ENCODE data around the gene STAMBP.
A peak's percentile ranks its signal among the peaks of the same experiment; 100 is the strongest.
"Not testable (repeated sequence)": the region's sequence is repeated elsewhere in the genome, so short reads cannot be mapped to it uniquely, and the experiment has no call there.

The STAMBP gene

DNA sequence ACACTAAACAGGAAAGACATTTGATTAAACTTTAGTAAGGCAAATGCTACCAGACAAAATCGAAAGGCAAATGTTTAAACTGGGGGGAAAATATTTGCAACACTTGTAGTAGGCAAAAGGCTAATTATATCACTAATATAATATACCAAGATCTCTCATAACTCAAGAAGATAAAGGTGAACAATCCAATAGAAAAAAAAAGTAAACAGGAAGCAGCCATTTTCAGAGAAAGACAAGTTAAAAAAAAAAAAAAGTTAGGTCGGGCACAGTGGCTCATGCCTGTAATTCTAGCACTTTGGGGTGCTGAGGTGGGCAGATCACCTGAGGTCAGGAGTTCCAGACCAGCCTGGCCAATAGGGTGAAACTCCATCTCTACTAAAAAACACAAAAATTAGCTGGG lies 59.6 kb downstream of the STAMBP start:
- no peak for DNase-seq

DNA sequence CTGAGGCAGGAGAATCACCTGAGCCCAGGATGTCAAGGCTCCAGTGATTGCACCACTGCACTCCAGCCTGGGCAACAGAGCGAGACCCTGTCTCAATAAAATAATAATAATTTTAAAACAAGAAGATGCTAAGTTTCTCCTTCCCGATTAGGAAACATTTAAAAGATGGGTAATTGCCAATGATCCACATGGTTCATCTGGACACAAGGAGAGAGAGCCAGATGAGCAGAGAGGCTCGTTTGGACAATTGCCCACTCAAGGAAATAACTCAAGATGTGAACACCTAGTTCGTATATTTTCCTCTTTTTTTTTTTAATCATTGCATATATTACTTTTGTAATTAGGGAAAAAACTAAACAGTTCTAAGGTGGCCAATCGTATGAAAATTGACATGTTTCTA lies 60.4 kb downstream of the STAMBP start:
- no peak for DNase-seq

DNA sequence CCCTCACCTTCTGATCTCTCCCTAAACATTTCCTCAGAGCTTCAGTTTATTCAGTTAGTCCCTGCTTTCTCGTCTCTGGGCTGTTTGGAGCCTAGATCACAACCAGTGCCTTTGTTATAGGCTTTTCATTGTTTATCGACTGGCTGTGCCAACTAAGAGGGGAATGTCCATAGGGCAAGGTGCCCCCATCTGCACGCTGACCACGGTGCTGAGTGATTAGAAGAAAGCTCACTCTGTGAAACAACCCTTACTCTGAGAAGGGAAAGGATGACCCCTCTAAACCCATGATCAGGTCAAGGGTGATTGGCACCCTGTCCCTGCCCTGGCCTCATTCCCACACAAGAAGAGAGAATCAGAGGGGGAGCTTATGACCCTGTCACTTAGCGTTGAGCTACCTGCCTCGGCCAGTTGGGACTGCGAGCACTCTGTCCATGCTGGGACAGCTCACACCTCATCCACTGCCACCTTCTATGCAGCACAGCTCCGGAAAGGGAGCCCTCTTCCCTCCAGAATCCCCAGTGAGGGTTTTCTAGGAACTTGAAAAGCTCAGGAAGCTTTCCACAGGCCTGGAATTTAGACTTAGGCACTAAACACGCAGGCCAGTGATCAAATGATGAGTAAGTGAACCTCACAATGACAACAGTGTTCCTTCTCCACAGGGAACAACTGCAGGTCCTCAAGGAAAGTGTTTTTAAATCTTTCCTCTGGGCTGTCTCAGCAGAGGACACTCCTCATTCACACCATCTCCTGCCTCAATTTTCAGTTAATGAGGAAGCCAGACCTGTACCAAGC lies 61.7 kb downstream of the STAMBP start:
- no peak for DNase-seq

DNA sequence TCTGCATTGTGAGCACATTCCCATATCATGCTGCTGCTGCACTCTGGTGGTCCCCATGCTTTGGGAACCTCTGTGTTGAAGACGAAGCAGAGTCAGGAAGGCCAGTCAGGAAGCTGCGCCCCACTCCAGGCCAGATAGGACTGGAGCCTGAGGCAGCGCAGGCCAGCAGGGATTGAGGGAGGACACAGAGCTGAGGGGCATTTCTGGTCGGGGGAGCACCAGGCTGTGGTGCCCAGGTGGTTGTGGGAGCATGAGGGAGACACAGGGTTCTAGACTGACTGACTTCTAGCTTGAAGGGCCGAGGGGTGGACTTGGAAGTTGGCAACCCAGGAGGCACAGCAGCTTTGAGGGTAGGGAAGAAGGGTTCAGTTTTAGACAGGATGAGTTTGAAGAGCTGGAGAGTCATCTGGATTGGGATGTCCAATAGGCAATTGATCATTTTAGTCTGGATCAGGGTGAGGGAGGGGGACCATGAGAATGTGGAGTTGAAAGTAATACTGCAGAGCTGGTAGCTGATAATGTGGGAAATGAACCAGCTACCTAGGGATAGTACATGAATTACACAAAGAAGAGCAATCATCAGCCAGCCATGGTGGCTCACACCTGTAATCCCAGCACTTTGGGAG lies 62.6 kb downstream of the STAMBP start:
- DNase-seq, result no peak

DNA sequence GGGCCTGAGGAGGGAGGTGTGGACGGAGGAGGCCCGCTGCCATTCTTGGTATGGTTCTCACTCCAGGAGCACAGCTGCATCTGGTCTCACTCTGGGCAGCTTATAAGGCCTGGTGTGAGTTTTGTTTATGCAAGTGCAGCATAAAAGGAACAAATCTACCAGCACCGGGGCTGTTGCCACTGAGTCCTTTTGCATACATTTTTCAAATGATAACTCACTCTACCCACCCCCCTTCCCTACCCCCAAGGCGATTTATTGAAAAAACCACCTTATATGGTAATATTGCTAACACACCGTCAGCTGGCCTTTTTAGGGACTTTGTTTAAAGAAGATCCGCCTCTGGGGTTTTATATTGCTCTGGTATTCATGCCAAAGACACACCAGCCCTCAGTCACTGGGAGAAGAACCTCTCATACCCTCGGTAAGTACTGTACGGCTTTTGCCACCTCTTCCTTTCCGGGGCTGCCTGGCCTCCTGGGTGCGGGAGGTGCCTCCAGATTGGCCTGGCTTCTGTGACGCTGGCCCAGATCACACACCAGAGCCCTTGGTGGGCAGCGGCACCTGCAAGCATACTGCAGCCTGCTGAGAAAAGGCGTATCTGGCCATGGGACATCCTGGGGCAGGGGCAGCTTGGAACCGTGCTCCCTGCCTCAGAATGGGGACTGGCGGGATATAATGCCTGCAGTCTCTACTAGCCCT lies 64.0 kb downstream of the STAMBP start, which contains the start of gene ACTG2:
TSS of gene ACTG2 (plus strand) at position 378 of the 699 bp plus-strand sequence. CDS start 8,304 bp downstream, outside the sequence.
- DNase-seq, result no peak

DNA sequence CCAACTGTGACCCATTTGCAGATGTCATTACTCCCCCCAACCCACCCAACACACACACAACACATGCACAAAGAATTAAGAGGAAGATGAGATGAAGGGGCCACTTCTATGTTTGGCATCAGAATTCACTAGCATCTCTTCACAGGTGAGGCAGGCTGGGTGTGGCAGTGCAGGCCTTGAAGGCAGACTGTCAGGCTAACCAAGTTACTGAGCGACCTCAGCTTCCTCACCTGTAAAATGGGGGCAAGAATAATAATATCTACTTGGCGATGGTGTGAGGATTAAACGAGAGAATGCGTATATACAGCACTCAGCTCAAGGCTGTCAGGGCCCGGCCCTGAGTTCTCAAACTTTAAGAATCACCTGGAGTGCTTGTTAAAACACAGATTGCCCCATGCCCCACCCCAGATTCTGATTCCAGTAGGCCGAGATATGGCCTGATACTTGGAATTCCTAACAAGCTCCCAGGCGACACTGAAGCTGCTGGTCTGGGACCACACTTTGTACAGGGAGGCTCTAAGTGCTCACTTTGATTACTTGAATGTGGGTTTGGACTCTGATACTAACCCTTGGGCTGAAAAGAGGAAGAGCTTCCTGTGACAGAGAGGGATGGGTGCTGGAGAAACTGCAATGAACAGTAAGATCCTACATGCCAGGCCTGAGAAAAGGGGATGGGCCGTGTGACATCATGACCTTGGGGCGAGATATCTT lies 65.2 kb downstream of the STAMBP start:
- no peak for DNase-seq

DNA sequence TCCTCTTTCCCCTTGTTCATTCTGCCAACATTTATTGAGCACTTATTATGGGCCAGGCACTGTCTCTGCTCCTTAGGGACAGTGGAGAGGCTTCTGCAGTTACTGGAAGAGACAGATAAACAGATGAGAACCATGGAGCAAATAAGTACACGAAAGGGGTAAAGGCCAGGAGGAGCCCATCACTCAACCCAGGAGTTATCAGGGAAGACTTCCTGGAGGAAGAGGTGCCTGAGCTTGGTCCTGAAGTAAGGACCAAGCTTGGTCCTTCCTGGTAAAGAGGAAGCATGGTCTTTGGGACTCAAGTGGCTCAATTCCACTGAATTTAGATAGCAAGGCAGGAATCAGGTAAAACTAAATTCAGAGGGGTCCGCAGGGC lies 65.7 kb downstream of the STAMBP start:
- no peak for DNase-seq

DNA sequence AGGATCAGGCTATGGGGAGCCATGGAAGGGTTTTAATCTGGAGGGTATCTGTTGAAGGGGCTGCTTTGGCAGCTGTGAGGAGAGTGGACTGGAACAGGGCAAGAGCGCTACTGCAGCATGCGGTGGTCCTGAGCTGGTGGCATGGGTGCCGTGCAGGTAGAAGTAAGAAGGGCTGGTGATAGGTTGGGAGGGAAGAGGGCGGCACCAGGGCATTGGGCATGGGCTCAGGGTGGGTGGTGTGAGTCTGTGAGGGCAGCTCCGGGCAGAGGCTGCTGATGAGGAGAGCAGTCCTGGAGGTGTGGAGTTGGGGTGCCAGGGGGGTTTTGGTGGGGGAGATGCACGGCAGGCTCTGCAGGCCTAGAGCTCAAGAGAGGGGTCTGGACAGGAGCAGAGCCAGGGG lies 66.1 kb downstream of the STAMBP start:
- DNase-seq, result no peak

DNA sequence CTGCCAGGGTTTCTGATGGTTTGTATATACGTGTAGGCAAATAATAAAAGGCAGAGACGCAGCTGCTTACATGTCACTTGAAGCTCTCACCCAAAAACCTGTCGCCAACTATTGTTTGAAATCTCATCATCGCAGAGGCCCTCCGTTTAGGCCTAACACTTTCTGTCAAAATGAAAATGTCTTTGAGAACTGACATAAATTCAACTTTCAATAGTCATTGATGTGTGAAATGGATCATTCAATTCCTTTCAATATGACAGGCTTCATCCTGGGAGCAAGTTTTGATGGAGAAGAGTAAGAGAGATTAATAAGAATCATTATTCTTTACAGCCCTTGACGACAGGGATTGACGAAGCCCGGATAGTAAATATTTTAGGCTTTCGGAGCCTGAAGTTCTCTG lies 66.7 kb downstream of the STAMBP start:
- no peak for DNase-seq

DNA sequence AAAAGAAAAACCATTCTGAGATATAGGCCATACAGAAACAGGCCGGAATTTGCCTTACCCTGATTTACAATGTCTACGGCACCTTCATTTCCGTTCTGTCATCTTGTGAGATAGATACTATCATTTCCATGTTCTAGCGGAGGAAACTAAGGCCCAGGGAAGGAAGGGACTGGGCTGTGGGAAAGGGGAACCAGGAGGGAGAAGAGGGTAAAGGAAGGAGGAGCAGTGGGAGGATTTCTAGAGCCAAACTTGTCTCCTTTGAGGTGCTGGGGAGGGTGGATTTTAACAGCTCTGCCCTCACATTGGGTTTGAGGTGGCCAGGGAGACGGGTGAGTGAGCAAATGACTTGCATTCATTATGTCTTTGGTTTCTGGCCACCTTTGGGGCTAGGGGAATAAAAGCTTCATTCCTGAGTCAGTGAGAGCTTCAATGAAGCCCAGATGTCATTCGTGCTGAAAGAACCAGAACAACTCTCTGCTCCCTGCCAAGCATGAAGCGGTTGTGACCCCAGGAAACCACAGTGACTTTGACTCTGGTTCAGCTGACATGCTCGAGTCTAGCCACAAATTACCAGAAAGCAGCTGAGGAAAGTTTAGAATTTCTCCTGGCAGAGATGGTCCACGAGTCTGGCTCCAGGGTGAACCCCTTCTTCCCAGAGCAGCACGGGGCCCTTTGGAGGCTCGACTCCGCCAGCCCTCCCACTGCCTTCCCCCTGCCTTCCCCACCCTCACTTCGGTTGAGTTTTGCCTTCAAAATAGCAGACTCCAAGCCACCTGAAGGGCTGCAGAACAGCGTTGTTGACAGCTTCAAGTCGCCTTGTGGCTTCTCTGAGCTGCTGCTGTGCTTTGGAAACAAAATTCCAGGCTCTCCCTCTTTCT lies 67.8 kb downstream of the STAMBP start:
- DNase-seq, result peak; percentile 28 to 34

DNA sequence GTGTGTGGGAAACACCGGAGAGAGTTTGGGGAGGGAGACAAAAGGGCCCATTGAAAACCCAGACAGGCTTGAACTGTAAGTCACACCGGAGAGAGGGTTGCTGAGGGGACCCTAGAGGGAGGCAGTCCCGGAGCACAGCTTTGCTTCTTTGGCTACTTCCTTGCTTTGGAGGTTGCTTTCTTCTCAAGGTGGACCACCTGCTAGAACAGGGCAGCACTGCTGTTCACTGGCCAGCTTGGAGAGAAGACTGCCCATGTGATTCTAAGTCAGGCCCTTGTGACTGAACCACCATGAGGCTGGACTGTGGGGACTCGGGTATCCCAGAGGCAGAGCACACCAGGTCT lies 68.5 kb downstream of the STAMBP start:
- no peak for DNase-seq

DNA sequence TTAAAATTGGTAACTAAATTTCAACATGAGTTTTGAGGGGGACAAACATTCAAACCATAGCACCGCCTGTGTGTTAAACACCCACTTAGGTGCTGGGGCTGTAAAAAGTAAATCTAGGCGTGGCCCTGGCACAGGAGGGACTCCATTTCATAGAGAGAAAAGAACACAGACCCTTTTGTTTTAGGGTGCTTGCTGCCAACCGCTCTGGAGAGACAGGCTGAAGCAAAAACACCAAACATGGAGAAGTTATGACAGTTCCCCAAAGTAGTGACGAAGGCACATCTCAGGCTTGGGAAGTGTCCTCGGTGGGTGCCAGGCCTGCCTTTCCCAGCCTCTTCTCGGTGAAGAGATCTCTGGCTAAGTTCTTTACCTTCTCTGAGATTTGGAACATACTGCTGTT lies 69.2 kb downstream of the STAMBP start:
- DNase-seq, result no peak

DNA sequence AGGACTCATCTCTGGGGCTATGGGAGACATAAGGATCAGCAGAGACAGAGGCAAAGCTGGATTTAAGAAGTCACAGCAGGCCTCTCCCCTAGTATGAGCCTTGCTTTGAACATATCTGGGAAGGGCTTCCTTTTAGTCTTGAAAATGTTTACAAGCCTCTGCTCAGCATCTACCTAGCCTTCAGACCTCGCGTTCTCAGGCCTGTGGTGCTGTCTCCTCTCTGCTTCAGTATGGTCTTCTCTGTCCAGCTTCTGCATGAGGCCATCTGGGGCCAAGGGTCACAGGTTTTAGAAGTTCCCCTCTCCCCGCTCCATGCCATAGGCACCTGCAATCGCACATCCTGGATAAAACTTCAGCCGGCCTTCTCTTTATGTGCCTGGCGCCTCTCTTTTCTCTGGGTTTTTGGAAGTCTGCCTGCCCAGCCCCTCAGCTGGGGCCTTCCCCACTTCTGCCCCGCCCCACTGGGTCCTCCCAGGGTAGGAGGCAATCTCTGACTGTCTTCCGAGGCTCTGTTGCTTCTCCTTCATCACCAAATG lies 71.1 kb downstream of the STAMBP start:
- DNase-seq, result no peak

DNA sequence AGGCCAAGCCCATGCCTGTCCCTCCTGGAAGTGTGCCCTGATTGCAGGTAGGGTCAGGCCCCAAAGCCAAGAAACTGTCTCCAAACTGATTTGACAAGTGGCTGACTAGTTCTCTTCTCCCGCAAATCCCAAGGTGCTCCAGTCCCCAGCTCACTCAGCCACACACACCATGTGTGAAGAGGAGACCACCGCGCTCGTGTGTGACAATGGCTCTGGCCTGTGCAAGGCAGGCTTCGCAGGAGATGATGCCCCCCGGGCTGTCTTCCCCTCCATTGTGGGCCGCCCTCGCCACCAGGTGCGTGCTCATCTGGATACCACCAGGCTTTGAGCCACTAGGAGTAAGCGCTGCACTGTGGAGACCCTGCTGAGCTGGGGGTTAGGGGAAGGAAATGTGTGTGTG lies 72.4 kb downstream of the STAMBP start:
- DNase-seq, result no peak

DNA sequence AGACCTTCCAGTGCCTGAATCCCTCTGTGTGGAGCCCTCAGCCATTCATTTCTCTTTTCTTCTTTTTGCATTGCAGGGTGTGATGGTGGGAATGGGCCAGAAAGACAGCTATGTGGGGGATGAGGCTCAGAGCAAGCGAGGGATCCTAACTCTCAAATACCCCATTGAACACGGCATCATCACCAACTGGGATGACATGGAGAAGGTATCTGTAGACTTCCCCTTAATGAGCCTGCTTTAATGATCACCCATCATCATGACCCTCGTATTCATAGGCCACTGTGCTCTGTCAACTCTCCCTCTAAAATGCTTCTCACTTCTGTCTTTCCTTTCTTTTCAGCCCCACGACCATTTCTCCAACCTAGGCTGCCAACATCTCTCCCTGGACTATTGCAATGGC lies 73.5 kb downstream of the STAMBP start:
- no peak for DNase-seq

DNA sequence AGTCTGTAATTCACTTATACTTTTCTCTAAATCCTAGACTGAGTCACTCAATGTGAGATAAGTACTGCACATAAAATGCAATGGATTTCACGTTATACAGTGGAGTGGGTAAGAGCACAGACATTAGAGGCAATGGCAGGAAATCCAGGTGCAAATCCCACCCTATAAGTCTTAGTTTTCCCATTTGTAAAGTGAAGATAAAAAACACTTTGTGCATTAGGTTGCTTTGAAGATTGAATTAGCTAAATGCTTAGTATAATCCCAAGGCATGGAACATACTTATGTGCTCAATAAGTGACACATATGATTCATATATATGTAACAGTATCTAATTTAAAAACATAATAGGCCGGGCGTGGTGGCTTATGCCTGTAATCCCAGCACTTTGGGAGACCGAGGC lies 74.6 kb downstream of the STAMBP start:
- DNase-seq, result no peak

DNA sequence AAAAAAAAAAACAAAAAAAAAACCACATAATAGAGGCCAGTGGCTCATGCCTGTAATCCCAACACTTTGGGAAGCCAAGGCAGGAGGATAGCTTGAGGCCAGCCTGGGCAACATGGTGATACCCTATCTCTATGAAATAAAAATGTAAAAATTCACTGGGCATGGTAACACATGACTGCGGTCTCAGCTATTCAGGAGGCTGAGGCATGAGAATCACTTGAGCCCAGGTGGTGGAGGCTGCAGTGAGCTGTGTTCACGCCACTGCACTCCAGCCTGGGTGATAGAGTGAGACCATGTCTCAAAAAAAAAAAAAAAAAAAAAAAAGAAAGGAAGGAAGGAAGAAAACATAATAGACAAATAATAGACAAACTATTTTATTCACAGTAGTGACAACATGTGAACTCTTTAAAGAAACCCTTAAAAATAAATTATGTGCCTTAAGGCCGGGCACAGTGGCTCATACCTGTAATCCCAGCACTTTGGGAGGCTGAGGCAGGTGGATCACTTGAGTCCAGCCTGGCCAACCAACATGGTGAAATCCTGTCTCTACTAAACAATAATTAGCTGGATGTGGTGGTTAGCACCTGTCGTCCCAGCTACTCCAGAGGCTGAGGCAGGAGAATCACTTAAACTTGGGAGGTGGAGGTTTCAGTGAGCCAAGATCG lies 75.3 kb downstream of the STAMBP start:
- DNase-seq, result not testable (repeated sequence)

DNA sequence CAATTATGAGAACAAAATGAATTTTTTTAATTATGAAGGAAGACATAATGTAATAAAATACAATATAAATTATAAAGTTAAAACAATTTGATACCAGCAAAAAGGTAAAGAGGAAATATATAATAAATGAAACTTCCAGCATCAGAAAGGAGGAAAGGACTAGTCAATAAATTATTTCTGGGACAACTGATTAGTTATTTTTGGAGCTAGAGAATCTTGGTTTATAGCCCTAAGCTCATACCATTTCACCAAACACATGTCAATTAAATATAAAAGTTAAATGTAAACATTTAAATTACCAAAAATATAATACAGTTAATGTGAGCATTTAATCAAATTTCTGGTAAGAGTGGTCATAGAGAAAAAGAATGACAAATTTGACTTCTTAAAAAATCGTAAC lies 76.2 kb downstream of the STAMBP start:
- DNase-seq, result no peak

DNA sequence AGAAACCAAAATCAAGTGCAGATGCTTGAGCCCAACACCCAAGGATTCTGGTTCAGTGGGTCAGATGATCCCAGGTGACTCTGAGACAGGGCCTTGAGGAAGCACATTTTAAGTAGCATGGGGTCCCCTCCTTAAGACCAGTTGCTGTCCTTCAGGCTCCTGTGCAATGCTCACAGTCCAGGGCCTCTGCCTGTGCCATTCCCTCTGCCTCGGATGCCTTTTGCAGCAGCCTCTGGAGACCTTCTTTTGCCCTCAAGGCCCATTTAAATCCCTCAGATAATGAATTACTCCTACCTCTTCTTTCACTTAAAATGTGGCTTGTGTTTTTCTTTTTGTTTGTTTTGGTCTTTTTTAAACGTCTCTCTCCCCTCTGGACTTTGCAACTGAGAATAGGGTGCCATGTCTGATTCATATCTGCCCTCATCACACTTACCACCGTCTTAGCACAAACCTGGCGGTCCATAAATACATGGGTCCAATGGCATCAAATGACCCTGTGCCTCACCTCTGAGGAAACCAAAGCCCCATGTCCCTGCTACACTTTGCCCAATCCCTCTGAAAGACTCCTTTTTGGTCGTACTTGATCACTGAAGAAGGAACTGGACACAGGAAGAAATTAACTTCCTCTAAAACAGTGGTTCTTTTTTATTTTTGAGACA lies 78.2 kb downstream of the STAMBP start:
- no peak for DNase-seq

DNA sequence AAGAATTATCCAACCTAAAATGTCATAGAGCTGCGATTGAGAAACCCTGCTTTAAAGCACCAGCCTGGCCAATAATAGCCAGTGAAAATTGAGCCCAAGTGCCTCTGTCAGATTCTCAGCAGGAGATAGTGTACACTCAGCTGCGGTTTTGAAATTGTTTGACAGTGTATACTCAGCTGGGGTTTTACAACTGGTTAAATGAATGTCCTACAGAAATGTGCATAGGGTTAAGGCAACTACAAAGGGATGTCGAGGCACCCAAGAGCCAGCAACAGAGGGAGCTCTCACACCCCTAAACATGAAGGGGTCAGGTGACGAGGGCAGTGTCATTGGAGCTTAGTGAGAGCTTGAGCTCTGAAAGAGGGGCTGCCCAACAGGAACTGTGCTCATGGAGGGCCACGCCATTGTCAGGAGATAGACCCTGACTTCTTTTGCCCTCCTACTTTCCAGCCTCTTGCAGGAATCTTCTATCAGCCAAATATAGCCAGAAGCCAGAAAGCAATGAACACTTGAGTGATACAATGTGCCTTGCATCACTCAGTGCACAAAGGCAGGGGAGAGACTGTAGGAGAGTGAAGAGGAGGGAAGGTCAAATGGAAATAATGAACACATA lies 79.2 kb downstream of the STAMBP start:
- DNase-seq, result peak; percentile 66 to 69

Data from CD4-positive, alpha-beta T cell treated with Interleukin-4 for 1 hour (primary cell).